NCI-H2196 (cell line): ENCODE measurements around the gene ATP8B3.

Source experiments
- DNase-seq: peaks from one replicate; lab custom pipeline; 2025; ENCODE audit not compliant: unreplicated experiment; lab: John Stamatoyannopoulos, UW

The ATP8B3 gene

GRCh38 chr19:1837222-1837565 lies 25.1 kb upstream of the ATP8B3 start:
- no peak for DNase-seq

GRCh38 chr19:1836458-1837221 lies 24.6 kb upstream of the ATP8B3 start:
- no peak for DNase-seq

GRCh38 chr19:1833540-1833939 lies 21.5 kb upstream of the ATP8B3 start:
- no peak for DNase-seq

GRCh38 chr19:1832046-1832663 lies 20.1 kb upstream of the ATP8B3 start:
- no peak for DNase-seq

GRCh38 chr19:1830978-1831377 lies 18.9 kb upstream of the ATP8B3 start:
- DNase-seq: no peak

GRCh38 chr19:1830568-1830967 lies 18.5 kb upstream of the ATP8B3 start:
- DNase-seq: no peak

GRCh38 chr19:1829958-1830357 lies 17.9 kb upstream of the ATP8B3 start:
- DNase-seq: no peak

GRCh38 chr19:1828279-1829238 lies 16.5 kb upstream of the ATP8B3 start:
- DNase-seq: no peak

- no peak for DNase-seq
These were observed 15.6 kb upstream of the ATP8B3 start for GRCh38 chr19:1827566-1828278.

- no peak for DNase-seq
These were observed 14.8 kb upstream of the ATP8B3 start for GRCh38 chr19:1826557-1827521.

GRCh38 chr19:1825909-1826556 lies 14.0 kb upstream of the ATP8B3 start:
- peak; percentile 84 for DNase-seq

GRCh38 chr19:1824252-1824622 lies 12.2 kb upstream of the ATP8B3 start:
- DNase-seq: no peak

GRCh38 chr19:1823539-1824251 lies 11.6 kb upstream of the ATP8B3 start:
- DNase-seq: no peak

GRCh38 chr19:1823020-1823419 lies 10.9 kb upstream of the ATP8B3 start:
- no peak for DNase-seq

GRCh38 chr19:1822210-1822609 lies 10.1 kb upstream of the ATP8B3 start:
- no peak for DNase-seq

- no peak for DNase-seq
These were observed 7.5 kb upstream of the ATP8B3 start for GRCh38 chr19:1819341-1820255.

GRCh38 chr19:1818549-1819195 lies 6.6 kb upstream of the ATP8B3 start:
- no peak for DNase-seq
